HEK293T (cell line): Measurements from ENCODE around the gene MEGF6.

Experiments
- ELF4 ChIP-seq: fragments of 450-650 bp; IDR thresholded peaks from 2 replicates; pipeline ENCODE4 v1.6.1; 2017; ENCODE audit warnings: antibody characterized with exemption
- FOXA1 ChIP-seq: fragments of 450-650 bp; IDR thresholded peaks from 2 replicates; pipeline ENCODE4 v1.6.1; 2016; ENCODE audit warnings: mild to moderate bottlenecking
- FOXM1 ChIP-seq: fragments of 450-650 bp; IDR thresholded peaks from 2 replicates; pipeline ENCODE4 v1.6.1; 2017; ENCODE audit warnings: mild to moderate bottlenecking, borderline replicate concordance
- NFRKB ChIP-seq: fragments of 450-650 bp; IDR thresholded peaks from 2 replicates; pipeline ENCODE4 v1.6.1; 2016; ENCODE audit warnings: mild to moderate bottlenecking, moderate library complexity

- TF ChIP-seq FOXA1 (no peak), FOXM1 (no peak), ELF4 (no peak), NFRKB (no peak)
Measured at GRCh38 chr1:3459940-3460671, 151.2 kb downstream of the MEGF6 start.
